Suprapubic skin (tissue), 3 donors: ENCODE data around the gene MYZAP.

Experiments
- CTCF ChIP-seq, 2 donors: fragments of 200-600 bp in 1 of 2; fragments of 450-650 bp in 1 of 2; sonication (generic) in 1 of 2; IDR thresholded peaks; one replicate each; pipeline ENCODE4 v1.5.1; 2016 to 2019; ENCODE audit warnings: antibody characterized with exemption in 2 of 2, mild to moderate bottlenecking in 1 of 2, moderate library complexity in 1 of 2
- POLR2A ChIP-seq, 2 donors: fragments of 450-650 bp; IDR thresholded peaks; one replicate each; pipeline ENCODE4 v1.6.1; 2017; ENCODE audit warnings: antibody characterized with exemption in 2 of 2, mild to moderate bottlenecking in 2 of 2, moderate library complexity in 2 of 2

DNA sequence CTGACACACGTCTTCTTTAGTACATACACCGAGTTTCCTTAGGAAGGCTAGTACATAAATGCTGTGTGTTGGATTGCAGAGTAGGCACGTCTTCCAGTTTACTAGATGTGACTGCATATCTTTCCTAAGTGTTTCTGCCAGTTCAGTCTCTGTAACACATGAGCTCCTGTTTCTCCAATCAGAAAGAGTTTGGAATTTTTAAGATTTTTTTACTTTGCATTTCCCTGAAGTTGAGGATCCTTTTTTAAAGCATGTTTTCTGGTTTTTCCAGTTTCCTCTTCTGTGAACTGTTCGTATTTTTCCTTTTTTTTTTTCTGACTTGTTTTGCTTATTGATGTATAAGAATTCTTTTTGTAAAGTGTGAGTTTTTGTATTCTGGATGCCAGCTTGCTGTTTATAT lies 107.3 kb downstream of the MYZAP start:
- no peak for TF ChIP-seq CTCF (IDR thresholded peaks at IDR 0.05)
- no peak for TF ChIP-seq POLR2A (IDR thresholded peaks at IDR 0.05)
